Karpas-422 (cell line): ENCODE results near the gene KCNG2. TPM values are rescaled to one million over a fixed set of nuclear protein-coding genes. Genes with fewer than 3 reads are reported as not detected.

ENCODE experiments used
- DNase-seq: peaks from one replicate; pipeline ENCODE4 v3.0.0-alpha.2; 2015
- H2AFZ ChIP-seq: fragments of 200-600 bp; sonication (generic); 2 replicates; pipeline ENCODE4 v1.6.1; 2014; ENCODE audit warnings: antibody characterized with exemption, low read length, mixed read lengths
- H3K27ac ChIP-seq: fragments of 200-600 bp; sonication (generic); 2 replicates; pipeline ENCODE4 v1.5.1; 2014; ENCODE audit warnings: mild to moderate bottlenecking, low read length, moderate library complexity
- H3K27me3 ChIP-seq: fragments of 200-600 bp; sonication (generic); 2 replicates; pipeline ENCODE4 v1.6.1; 2014; ENCODE audit warnings: low read length, mixed read lengths
- H3K36me3 ChIP-seq: fragments of 200-600 bp; sonication (generic); 2 replicates; pipeline ENCODE4 v1.6.1; 2014; ENCODE audit warnings: low read length, mixed read lengths; ENCODE audit not compliant: insufficient read depth
- H3K4me1 ChIP-seq: fragments of 200-600 bp; sonication (generic); 2 replicates; pipeline ENCODE4 v1.6.1; 2014; ENCODE audit warnings: mild to moderate bottlenecking, low read length, mixed read lengths
- H3K4me2 ChIP-seq: fragments of 200-600 bp; sonication (generic); 2 replicates; pipeline ENCODE4 v1.6.1; 2014; ENCODE audit warnings: low read length, low read depth, mild to moderate bottlenecking; ENCODE audit not compliant: poor library complexity, severe bottlenecking
- H3K4me3 ChIP-seq: fragments of 200-600 bp; sonication (generic); 2 replicates; pipeline ENCODE4 v1.5.1; 2014; ENCODE audit warnings: mild to moderate bottlenecking, antibody characterized with exemption, low read length, mixed read lengths
- H3K79me2 ChIP-seq: fragments of 200-600 bp; sonication (generic); 2 replicates; pipeline ENCODE4 v1.6.1; 2014; ENCODE audit warnings: mild to moderate bottlenecking, low read length, mixed read lengths
- H3K9ac ChIP-seq: fragments of 200-600 bp; sonication (generic); 2 replicates; pipeline ENCODE4 v1.6.0; 2014; ENCODE audit warnings: low read length
- H3K9me2 ChIP-seq: fragments of 200-600 bp; sonication (generic), shearing (Covaris generic); replicated peaks from 2 replicates; pipeline ENCODE4 v1.6.0; 2014; ENCODE audit warnings: mild to moderate bottlenecking, low read length, moderate library complexity; ENCODE audit not compliant: insufficient read depth
- H3K9me3 ChIP-seq: fragments of 300-700, 200-600 bp; sonication (generic); 2 replicates; pipeline ENCODE4 v1.6.1; 2014; ENCODE audit warnings: low read length, mixed read lengths
- H4K20me1 ChIP-seq: fragments of 200-600 bp; sonication (generic); 2 replicates; pipeline ENCODE4 v1.6.1; 2014; ENCODE audit warnings: mild to moderate bottlenecking, antibody characterized with exemption, low read length, low read depth; ENCODE audit not compliant: insufficient read depth
- total RNA-seq: library from RNA; depleted of rRNA; stranded (reverse); fragments of >200 nt; shearing (Covaris generic); gene quantifications from 2 replicates; pipeline ENCODE4 v1.2.3, GENCODE V29; 2014; ENCODE audit warnings: low replicate concordance

KCNG2 gene
- total RNA-seq, 1 experiment from 2014 or later = not detected

DNA sequence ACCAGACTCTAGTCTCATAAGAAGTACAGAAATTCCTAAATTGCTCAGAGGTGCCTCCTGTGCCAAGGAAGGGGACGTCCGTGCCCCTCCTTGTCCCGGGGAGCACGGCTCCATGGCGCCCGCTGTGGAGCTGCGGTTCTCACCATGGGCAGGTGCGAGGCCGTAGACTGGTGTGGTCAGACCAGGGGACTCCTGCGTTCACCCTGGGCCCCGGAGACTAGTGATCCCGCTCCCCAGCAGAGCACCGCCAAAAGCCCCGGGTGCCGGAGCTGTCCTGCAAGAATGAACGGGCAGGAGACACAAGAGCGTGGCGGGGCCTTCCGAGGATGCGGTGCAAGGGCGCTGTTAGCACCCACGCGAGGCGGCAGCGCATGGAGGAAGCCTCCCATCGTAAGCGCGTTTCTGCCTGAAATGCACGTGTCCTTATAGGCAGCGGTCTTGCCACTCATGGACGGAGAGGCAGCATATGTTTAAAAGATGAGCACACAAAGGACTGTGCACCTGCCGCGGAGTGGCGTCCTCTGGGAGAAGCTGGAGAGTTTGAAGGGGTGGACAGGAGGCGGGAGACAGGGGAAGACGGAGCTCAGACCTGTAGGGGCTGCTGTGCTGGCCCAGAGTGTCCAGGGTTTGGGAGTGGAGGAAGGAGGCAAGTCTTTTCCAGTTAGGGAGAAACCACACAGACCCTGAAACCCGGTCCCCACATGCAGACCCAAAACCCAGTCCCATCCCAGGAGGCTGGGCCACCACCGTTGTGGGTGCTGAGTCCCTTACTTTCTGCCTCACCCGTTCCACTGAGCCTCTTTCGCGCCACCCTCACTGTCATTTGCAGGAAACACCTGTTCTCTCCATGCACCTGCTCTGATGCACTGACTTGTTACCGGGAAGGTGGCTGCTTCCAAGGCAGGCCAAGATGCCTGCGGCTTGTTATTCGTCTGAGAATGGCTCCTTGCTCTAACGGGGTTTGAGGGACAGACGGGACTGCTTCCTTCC is 7.5 kb upstream of the KCNG2 start:
- Histone ChIP-seq H3K4me2 (no peak overlapping the region), H3K27ac (no peak overlapping the region), H4K20me1 (no peaks in the 10 kb centered on the region), H3K27me3 (no peaks in the 10 kb centered on the region), H3K36me3 (no peaks in the 10 kb centered on the region), H3K4me1 (no peaks in the 10 kb centered on the region), H3K9me3 (peaks cover 3% of the 10 kb centered on the region; the same call in 1 of the 2 replicates), H3K9me2 (no peaks in the 10 kb centered on the region), H3K79me2 (no peaks in the 10 kb centered on the region), H2AFZ (no peak overlapping the region), H3K4me3 (no peak overlapping the region), H3K9ac (no peak overlapping the region)
- DNase-seq = no peak

- Histone ChIP-seq H3K4me1 (no peaks in the 10 kb centered on the region), H3K4me2 (no peak overlapping the region), H4K20me1 (no peaks in the 10 kb centered on the region), H3K9ac (no peak overlapping the region), H3K27ac (no peak overlapping the region), H3K4me3 (no peak overlapping the region), H3K27me3 (no peaks in the 10 kb centered on the region), H3K79me2 (no peaks in the 10 kb centered on the region), H2AFZ (no peak overlapping the region), H3K9me2 (no peaks in the 10 kb centered on the region), H3K36me3 (no peaks in the 10 kb centered on the region), H3K9me3 (peaks cover 3% of the 10 kb centered on the region; the same call in 1 of the 2 replicates)
- DNase-seq = no peak
Measured at GRCh38 chr18:79790996-79791972, 6.5 kb upstream of the KCNG2 start.

DNA sequence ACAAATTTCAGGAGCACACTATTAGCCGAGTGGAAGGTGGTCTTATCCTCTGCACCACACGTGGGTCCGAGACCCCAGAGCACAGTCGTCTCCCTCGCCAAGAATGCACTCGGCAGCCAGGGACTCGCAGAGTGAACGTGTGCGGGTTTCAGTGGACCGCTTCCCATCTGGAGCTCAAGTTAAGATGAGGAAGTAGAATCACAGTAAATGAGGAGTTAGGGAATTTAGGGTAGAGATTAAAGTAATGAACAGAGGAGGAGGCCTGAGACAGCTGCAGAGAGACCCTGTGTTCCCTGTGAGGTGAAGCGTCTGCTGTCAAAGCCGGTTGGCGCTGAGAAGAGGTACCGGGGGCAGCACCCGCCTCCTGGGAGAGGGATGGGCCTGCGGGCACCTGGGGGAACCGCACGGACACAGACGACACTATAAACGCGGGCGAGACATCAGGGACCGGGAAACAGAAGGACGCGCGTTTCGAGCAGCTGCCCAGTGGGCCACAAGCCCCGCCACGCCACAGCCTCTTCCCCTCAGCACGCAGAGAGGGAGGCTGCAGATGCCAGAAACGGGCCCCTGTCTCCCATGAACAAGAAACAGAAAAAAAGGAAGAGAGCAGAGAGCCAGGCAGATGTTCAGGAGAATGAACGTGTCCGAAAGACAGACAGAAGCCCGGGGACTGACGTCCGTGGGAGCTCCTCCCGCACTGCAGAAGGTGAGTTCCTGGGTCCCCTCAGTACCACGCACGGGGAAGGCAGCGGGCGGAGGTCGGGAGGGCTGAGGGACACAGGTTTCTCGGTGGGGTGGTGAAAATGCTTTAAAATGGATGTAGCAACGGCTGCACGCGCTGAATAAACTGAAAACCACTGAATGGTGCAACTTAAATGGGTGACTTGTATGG is 5.4 kb upstream of the KCNG2 start:
- no peaks in the 10 kb centered on the region for H3K27me3 ChIP-seq

GRCh38 chr18:79792988-79793355 is 4.8 kb upstream of the KCNG2 start:
- Histone ChIP-seq H3K4me2 (no peak overlapping the region), H3K4me1 (no peaks in the 10 kb centered on the region), H3K9ac (no peak overlapping the region), H3K9me2 (no peaks in the 10 kb centered on the region), H3K27me3 (no peaks in the 10 kb centered on the region), H3K9me3 (peaks cover 3% of the 10 kb centered on the region; the same call in 1 of the 2 replicates), H3K27ac (no peak overlapping the region), H3K36me3 (no peaks in the 10 kb centered on the region), H3K79me2 (no peaks in the 10 kb centered on the region), H3K4me3 (no peak overlapping the region), H2AFZ (no peak overlapping the region), H4K20me1 (no peaks in the 10 kb centered on the region)
- DNase-seq = no peak

More for the DNA sequence above, 5.4 kb upstream of the KCNG2 start:
- H3K36me3 ChIP-seq = no peaks in the 10 kb centered on the region
- no peak overlapping the region for H3K4me2 ChIP-seq
- no peak overlapping the region for H2AFZ ChIP-seq
- no peaks in the 10 kb centered on the region for H3K79me2 ChIP-seq
- H3K4me3 ChIP-seq = no peak overlapping the region
- H3K9me3 ChIP-seq = peaks cover 3% of the 10 kb centered on the region; the same call in 1 of the 2 replicates
- H3K27ac ChIP-seq = no peak overlapping the region
- H4K20me1 ChIP-seq = no peaks in the 10 kb centered on the region
- no peaks in the 10 kb centered on the region for H3K4me1 ChIP-seq
- no peak overlapping the region for H3K9ac ChIP-seq
- no peak for DNase-seq
- H3K9me2 ChIP-seq = no peaks in the 10 kb centered on the region

DNA sequence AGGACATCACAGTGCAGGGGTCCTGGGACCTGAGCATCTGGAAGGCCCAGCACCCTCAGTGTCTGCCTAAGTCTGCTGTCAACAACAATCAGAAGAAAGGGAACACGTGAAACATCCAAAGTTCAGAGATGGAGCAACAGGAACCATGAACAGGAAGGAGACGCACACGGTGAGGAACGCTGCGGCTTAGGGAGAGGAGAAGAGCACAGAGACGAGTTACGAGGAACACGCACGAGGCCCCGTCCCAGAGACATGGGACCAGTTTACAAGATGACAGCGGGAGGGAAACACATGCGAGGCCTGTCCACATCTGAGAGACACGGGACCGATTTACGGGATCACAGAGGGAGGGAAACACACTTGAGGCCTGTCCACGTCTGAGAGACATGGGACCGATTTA is 2.9 kb upstream of the KCNG2 start:
- H3K4me1 ChIP-seq = no peaks in the 10 kb centered on the region
- DNase-seq = no peak
- H3K79me2 ChIP-seq = no peaks in the 10 kb centered on the region
- no peak overlapping the region for H3K9ac ChIP-seq
- no peak overlapping the region for H3K4me3 ChIP-seq
- H3K36me3 ChIP-seq = no peaks in the 10 kb centered on the region
- no peaks in the 10 kb centered on the region for H3K27me3 ChIP-seq
- no peaks in the 10 kb centered on the region for H3K9me2 ChIP-seq
- H3K9me3 ChIP-seq = no peaks in the 10 kb centered on the region
- no peaks in the 10 kb centered on the region for H4K20me1 ChIP-seq
- H3K27ac ChIP-seq = no peak overlapping the region
- no peak overlapping the region for H3K4me2 ChIP-seq
- no peak overlapping the region for H2AFZ ChIP-seq

DNA sequence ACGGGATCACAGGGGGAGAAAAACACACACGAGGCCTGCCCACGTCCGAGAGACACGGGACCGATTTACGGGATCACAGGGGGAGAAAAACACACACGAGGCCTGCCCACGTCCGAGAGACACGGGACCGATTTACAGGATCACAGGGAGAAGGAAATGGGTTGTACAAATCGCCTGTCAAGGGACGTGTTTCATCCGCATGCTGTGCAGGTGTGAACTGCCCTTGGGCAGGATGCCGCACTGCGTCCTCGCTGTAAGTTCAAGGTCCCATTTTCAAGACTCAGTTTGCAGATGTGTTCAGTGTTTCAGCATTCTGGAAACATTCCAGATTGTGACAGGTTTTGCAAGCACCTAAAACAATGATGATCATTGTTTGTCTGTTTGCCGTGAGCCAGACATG is 2.3 kb upstream of the KCNG2 start:
- Histone ChIP-seq H3K27me3 (no peaks in the 10 kb centered on the region), H3K9ac (no peak overlapping the region), H3K4me2 (no peak overlapping the region), H4K20me1 (no peaks in the 10 kb centered on the region), H3K79me2 (no peaks in the 10 kb centered on the region), H3K9me3 (no peaks in the 10 kb centered on the region), H2AFZ (no peak overlapping the region), H3K4me1 (no peaks in the 10 kb centered on the region), H3K27ac (no peak overlapping the region), H3K36me3 (no peaks in the 10 kb centered on the region), H3K4me3 (no peak overlapping the region), H3K9me2 (no peaks in the 10 kb centered on the region)
- DNase-seq = no peak

DNA sequence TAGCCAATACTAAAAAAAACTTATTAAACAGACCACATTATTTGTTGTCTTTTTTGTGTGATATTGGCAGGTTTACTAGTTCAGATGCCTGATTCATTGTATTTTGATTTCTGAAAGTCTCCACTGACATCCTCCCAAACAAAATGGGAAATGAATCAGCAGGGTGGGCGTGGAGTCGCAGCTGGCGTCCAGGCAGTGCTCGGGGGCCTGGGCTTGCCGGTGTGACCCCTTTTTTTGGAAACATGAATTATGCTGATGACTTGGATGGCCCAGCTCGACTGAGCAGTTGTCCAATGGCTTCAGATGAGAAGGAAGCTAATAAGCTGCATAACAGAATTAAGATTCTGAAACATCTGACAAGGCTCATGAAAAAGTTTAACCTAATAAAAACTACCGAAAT is 1.7 kb upstream of the KCNG2 start:
- H3K9me3 ChIP-seq = no peaks in the 10 kb centered on the region
- H4K20me1 ChIP-seq = no peaks in the 10 kb centered on the region
- H3K27me3 ChIP-seq = no peaks in the 10 kb centered on the region
- no peak overlapping the region for H3K27ac ChIP-seq
- no peak overlapping the region for H3K4me2 ChIP-seq
- no peak overlapping the region for H3K9ac ChIP-seq
- no peaks in the 10 kb centered on the region for H3K9me2 ChIP-seq
- H3K79me2 ChIP-seq = no peaks in the 10 kb centered on the region
- H3K4me1 ChIP-seq = no peaks in the 10 kb centered on the region
- H3K36me3 ChIP-seq = no peaks in the 10 kb centered on the region
- DNase-seq = no peak
- no peak overlapping the region for H3K4me3 ChIP-seq
- no peak overlapping the region for H2AFZ ChIP-seq
